HepG2 (cell line): ENCODE measurements around the gene ATG4B. TPM values are rescaled to one million over a fixed set of nuclear protein-coding genes. Genes with fewer than 3 reads are reported as not detected.

ENCODE experiments used
- ARID2 ChIP-seq: sonication (generic); formaldehyde crosslinking; IDR thresholded peaks from 2 replicates; pipeline ENCODE4 v1.8.1; 2022; ENCODE audit warnings: mild to moderate bottlenecking, missing genetic modification reagents, borderline replicate concordance
- CHD2 ChIP-seq: IDR thresholded peaks from 2 replicates; pipeline ENCODE4 v1.6.1; 2011; ENCODE audit warnings: low read depth, low read length, improper control_type of control experiment
- FOXK1 ChIP-seq: sonication (generic); formaldehyde crosslinking; IDR thresholded peaks from 2 replicates; pipeline ENCODE4 v1.4.0; 2020; ENCODE audit warnings: low read depth, missing genetic modification reagents, borderline replicate concordance
- KAT2B ChIP-seq: fragments of 150-350 bp; IDR thresholded peaks from 2 replicates; pipeline ENCODE4 v1.6.1; 2014; ENCODE audit warnings: low read depth, low read length, borderline replicate concordance
- RFX5 ChIP-seq: IDR thresholded peaks from 2 replicates; pipeline ENCODE4 v1.6.1; 2011; ENCODE audit warnings: low read depth, low read length, improper control_type of control experiment
- TBL1XR1 ChIP-seq: fragments of 150-350 bp; IDR thresholded peaks from 2 replicates; pipeline ENCODE4 v1.6.1; 2014; ENCODE audit warnings: borderline replicate concordance, low read length; ENCODE audit not compliant: partially characterized antibody
- TBX3 ChIP-seq: fragments of 450-650 bp; IDR thresholded peaks from 2 replicates; pipeline ENCODE4 v1.6.1; 2017; ENCODE audit warnings: antibody characterized with exemption, mild to moderate bottlenecking, inconsistent platforms, borderline replicate concordance
- TP53 ChIP-seq: sonication (generic); formaldehyde crosslinking; conservative IDR thresholded peaks from 2 replicates; pipeline ENCODE4 v1.4.0; 2020; ENCODE audit warnings: missing genetic modification reagents
- ZKSCAN5 ChIP-seq: sonication (generic); formaldehyde crosslinking; IDR thresholded peaks from 2 replicates; pipeline ENCODE4 v1.5.1; 2020; ENCODE audit warnings: mild to moderate bottlenecking, missing genetic modification reagents
- ZMYM3 ChIP-seq: sonication (generic); formaldehyde crosslinking; IDR thresholded peaks from 2 replicates; pipeline ENCODE4 v1.5.1; 2020; ENCODE audit warnings: mild to moderate bottlenecking, missing genetic modification reagents
- ZNF30 ChIP-seq: sonication (generic); formaldehyde crosslinking; IDR thresholded peaks from 2 replicates; pipeline ENCODE4 v1.5.0; 2020; ENCODE audit warnings: mild to moderate bottlenecking, missing genetic modification reagents
- ZNF790 ChIP-seq: sonication (generic); formaldehyde crosslinking; IDR thresholded peaks from 2 replicates; pipeline ENCODE4 v1.8.0; 2022; ENCODE audit warnings: missing genetic modification reagents, mild to moderate bottlenecking, borderline replicate concordance
- ZNF792 ChIP-seq: IDR thresholded peaks from 2 replicates; pipeline ENCODE4 v1.6.1; 2016
- polyA plus RNA-seq, 8 experiments: library from polyadenylated mRNA; depleted of rRNA in 3 of 8; stranded (reverse) in 7 of 8; unstranded in 1 of 8; fragments of >200 nt; fragmentation: Illumina TruSeq in 4 of 8; extraction: Trizol in 4 of 8; gene quantifications; 2 replicates each; pipeline versions ENCODE4 v1.2.1 to v1.2.3, GENCODE V29; 2011 to 2016; ENCODE audit warnings: low read depth in 4 of 8, missing spikeins in 1 of 8, mixed read lengths in 1 of 8; ENCODE audit not compliant: insufficient read depth in 1 of 8
- total RNA-seq, 5 experiments: library from RNA; depleted of rRNA; stranded (reverse); fragments of >200 nt; fragmentation: Illumina TruSeq; extraction: Trizol; gene quantifications; 2 replicates each; pipeline ENCODE4 v1.2.3, GENCODE V29; 2016; ENCODE audit warnings: low read depth in 1 of 5
- TF ChIP-seq, protein P1 (sequence below): sonication (generic); formaldehyde crosslinking; IDR thresholded peaks from 2 replicates; pipeline ENCODE4 v1.8.1; 2023; ENCODE audit warnings: missing genetic modification reagents, inconsistent platforms, borderline replicate concordance
- TF ChIP-seq, protein P2 (sequence below): sonication (generic); formaldehyde crosslinking; IDR thresholded peaks from 2 replicates; pipeline ENCODE4 v1.4.0; 2020; ENCODE audit warnings: mild to moderate bottlenecking, missing genetic modification reagents, borderline replicate concordance
- TF ChIP-seq, protein P3 (sequence below): sonication (generic); formaldehyde crosslinking; IDR thresholded peaks from 2 replicates; pipeline ENCODE4 v1.4.0; 2020; ENCODE audit warnings: missing genetic modification reagents
- TF ChIP-seq, protein P4 (sequence below): IDR thresholded peaks from 2 replicates; pipeline ENCODE4 v1.6.1; 2016; ENCODE audit warnings: missing compliant biosample characterization, missing genetic modification reagents, borderline replicate concordance
- TF ChIP-seq, protein P5 (sequence below): IDR thresholded peaks from 2 replicates; pipeline ENCODE4 v1.6.1; 2012; ENCODE audit warnings: low read depth, low read length, improper control_type of control experiment

Gene ATG4B
- total and polyA plus RNA-seq, 2 of the 13 experiments (the other 11 are each of a cell fraction or from before 2014, with no cell fraction given): 95.5 to 239 TPM

DNA sequence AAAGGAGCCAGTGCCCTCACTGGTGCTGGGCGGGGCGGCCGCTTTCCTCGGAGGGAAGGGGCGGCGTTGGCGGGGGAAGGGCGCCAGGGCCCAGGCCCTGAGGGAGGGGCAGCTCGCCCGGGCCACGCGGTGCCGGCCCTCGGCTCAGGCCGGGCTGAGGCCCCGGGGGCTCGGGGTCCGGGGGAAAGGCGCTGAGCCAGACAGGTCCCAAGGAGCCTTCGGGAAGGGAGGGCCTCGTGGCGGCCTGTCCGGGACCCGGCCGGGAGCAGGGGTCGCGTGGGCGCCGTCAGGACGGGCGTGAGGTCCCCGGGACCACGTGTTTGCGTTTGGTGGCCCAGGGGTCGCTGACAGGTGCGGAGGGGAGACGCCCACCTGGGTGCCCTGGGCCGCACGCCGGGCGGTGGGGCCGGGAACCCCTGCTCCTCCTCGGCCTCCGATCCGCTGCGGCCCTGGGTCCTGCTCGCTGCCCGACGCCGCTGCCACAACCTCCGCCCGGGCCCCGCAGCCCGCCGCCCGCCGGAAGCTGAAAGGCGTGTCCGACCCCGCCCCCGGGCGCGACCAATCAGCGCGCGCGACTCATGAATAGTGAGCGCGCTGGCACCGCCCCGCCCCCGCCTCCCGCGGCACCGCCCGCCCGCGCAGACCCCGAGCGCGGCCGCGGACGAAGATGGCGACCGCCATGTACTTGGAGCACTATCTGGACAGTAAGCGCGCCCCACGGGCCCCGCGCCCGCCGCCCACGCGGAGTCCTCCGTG, 64.1 kb downstream of the ATG4B start, which contains the start of gene ING5 (continued):
- TF ChIP-seq, protein P1, sequence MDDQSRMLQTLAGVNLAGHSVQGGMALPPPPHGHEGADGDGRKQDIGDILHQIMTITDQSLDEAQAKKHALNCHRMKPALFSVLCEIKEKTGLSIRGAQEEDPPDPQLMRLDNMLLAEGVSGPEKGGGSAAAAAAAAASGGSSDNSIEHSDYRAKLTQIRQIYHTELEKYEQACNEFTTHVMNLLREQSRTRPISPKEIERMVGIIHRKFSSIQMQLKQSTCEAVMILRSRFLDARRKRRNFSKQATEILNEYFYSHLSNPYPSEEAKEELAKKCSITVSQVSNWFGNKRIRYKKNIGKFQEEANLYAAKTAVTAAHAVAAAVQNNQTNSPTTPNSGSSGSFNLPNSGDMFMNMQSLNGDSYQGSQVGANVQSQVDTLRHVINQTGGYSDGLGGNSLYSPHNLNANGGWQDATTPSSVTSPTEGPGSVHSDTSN (CRISPR knock-in tag): peak; percentile 69; the same call in 1 of the 2 replicates
- TF ChIP-seq ZNF30 (CRISPR knock-in tag) (no peak), TBX3 (no peak), FOXK1 (CRISPR knock-in tag) (peak; percentile 40; the same call in 1 of the 2 replicates), RFX5 (0 out of 2 replicates have a peak, but pooled peaks have one; percentile 15), ARID2 (CRISPR knock-in tag) (peak; percentile 86; the same call in 1 of the 2 replicates), TP53 (CRISPR knock-in tag) (no peak), TBL1XR1 (no peak), CHD2 (peak; percentile 64), ZKSCAN5 (CRISPR knock-in tag) (no peak), ZNF790 (CRISPR knock-in tag) (peak; percentile 86; the same call in 1 of the 2 replicates), ZMYM3 (CRISPR knock-in tag) (no peak), ZNF792 (peak; percentile 83; the same call in 1 of the 2 replicates), KAT2B (no peak)
- TF ChIP-seq, protein P2, sequence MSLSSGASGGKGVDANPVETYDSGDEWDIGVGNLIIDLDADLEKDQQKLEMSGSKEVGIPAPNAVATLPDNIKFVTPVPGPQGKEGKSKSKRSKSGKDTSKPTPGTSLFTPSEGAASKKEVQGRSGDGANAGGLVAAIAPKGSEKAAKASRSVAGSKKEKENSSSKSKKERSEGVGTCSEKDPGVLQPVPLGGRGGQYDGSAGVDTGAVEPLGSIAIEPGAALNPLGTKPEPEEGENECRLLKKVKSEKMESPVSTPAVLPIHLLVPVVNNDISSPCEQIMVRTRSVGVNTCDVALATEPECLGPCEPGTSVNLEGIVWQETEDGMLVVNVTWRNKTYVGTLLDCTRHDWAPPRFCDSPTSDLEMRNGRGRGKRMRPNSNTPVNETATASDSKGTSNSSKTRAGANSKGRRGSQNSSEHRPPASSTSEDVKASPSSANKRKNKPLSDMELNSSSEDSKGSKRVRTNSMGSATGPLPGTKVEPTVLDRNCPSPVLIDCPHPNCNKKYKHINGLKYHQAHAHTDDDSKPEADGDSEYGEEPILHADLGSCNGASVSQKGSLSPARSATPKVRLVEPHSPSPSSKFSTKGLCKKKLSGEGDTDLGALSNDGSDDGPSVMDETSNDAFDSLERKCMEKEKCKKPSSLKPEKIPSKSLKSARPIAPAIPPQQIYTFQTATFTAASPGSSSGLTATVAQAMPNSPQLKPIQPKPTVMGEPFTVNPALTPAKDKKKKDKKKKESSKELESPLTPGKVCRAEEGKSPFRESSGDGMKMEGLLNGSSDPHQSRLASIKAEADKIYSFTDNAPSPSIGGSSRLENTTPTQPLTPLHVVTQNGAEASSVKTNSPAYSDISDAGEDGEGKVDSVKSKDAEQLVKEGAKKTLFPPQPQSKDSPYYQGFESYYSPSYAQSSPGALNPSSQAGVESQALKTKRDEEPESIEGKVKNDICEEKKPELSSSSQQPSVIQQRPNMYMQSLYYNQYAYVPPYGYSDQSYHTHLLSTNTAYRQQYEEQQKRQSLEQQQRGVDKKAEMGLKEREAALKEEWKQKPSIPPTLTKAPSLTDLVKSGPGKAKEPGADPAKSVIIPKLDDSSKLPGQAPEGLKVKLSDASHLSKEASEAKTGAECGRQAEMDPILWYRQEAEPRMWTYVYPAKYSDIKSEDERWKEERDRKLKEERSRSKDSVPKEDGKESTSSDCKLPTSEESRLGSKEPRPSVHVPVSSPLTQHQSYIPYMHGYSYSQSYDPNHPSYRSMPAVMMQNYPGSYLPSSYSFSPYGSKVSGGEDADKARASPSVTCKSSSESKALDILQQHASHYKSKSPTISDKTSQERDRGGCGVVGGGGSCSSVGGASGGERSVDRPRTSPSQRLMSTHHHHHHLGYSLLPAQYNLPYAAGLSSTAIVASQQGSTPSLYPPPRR: no peak
- TF ChIP-seq, protein P3, sequence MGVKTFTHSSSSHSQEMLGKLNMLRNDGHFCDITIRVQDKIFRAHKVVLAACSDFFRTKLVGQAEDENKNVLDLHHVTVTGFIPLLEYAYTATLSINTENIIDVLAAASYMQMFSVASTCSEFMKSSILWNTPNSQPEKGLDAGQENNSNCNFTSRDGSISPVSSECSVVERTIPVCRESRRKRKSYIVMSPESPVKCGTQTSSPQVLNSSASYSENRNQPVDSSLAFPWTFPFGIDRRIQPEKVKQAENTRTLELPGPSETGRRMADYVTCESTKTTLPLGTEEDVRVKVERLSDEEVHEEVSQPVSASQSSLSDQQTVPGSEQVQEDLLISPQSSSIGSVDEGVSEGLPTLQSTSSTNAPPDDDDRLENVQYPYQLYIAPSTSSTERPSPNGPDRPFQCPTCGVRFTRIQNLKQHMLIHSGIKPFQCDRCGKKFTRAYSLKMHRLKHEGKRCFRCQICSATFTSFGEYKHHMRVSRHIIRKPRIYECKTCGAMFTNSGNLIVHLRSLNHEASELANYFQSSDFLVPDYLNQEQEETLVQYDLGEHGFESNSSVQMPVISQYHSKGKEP (CRISPR knock-in tag): no peak; the same call in 1 of the 2 replicates
- TF ChIP-seq, protein P4, sequence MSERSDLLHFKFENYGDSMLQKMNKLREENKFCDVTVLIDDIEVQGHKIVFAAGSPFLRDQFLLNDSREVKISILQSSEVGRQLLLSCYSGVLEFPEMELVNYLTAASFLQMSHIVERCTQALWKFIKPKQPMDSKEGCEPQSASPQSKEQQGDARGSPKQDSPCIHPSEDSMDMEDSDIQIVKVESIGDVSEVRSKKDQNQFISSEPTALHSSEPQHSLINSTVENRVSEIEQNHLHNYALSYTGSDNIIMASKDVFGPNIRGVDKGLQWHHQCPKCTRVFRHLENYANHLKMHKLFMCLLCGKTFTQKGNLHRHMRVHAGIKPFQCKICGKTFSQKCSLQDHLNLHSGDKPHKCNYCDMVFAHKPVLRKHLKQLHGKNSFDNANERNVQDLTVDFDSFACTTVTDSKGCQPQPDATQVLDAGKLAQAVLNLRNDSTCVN (CRISPR knock-in tag): no peak; the same call in none of the 2 replicates
- TF ChIP-seq, protein P5, sequence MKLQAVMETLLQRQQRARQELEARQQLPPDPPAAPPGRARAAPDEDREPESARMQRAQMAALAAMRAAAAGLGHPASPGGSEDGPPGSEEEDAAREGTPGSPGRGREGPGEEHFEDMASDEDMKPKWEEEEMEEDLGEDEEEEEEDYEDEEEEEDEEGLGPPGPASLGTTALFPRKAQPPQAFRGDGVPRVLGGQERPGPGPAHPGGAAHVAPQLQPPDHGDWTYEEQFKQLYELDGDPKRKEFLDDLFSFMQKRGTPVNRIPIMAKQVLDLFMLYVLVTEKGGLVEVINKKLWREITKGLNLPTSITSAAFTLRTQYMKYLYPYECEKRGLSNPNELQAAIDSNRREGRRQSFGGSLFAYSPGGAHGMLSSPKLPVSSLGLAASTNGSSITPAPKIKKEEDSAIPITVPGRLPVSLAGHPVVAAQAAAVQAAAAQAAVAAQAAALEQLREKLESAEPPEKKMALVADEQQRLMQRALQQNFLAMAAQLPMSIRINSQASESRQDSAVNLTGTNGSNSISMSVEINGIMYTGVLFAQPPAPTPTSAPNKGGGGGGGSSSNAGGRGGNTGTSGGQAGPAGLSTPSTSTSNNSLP: no peak
